ENCODE data around the gene PSMA6.

GRCh38 chr14:35305633-35306032, 13.5 kb downstream of the PSMA6 start:
- TF ChIP-seq RAD21 (IDR thresholded peaks at IDR 0.05 in 1 of 2, conservative IDR thresholded peaks at IDR 0.05 in 1 of 2; ENCODE audit: low read depth in 2 of 2, low read length in 2 of 2) (no peak), CTCF (IDR thresholded peaks at IDR 0.05; ENCODE audit: control extremely low read depth in 1 of 3, insufficient read depth in 1 of 3, low read depth in 1 of 3, low read length in 3 of 3) (no peak), POLR2AphosphoS5 (IDR thresholded peaks at IDR 0.05; ENCODE audit: low read depth, low read length) (no peak), JUND (IDR thresholded peaks at IDR 0.05; ENCODE audit: low read length) (no peak), ZNF274 (IDR thresholded peaks at IDR 0.05; ENCODE audit: borderline replicate concordance, extremely low read depth, low read length) (no peak), EZH2 (IDR thresholded peaks at IDR 0.05; ENCODE audit: low read depth, low read length, severe bottlenecking) (no peak), JUN (IDR thresholded peaks at IDR 0.05; ENCODE audit: low read depth, low read length) (no peak), HDAC6 (IDR thresholded peaks at IDR 0.05; ENCODE audit: low read depth, low read length) (no peak), TAF1 (IDR thresholded peaks at IDR 0.05; ENCODE audit: low read depth, low read length) (no peak), EP300 (IDR thresholded peaks at IDR 0.05; ENCODE audit: borderline replicate concordance in 1 of 2, low read depth in 2 of 2, low read length in 2 of 2) (no peak), RNF2 (IDR thresholded peaks at IDR 0.05; ENCODE audit: borderline replicate concordance, low read depth, low read length, missing control alignments, poor library complexity, severe bottlenecking) (no peak)
